ENCODE measurements around the gene EPHA5. TPM values are rescaled to one million over a fixed set of nuclear protein-coding genes. Genes with fewer than 3 reads are reported as not detected.

The EPHA5 gene
- total RNA-seq, 1 experiment from 2014 or later, result 1.9 TPM

GRCh38 chr4:65420036-65420435, 250.3 kb downstream of the EPHA5 start:
- Histone ChIP-seq H3K27ac (ENCODE audit: low read length) (no peak overlapping the region), H3K4me1 (ENCODE audit: control insufficient read depth, insufficient read depth, low read length) (no peaks in the 10 kb centered on the region; the same call in 1 of the 2 replicates), H3K4me3 (ENCODE audit: low read depth in 2 of 2, low read length in 2 of 2) (no peak overlapping the region), H3K36me3 (ENCODE audit: control insufficient read depth, insufficient read depth, low read length) (no peaks in the 10 kb centered on the region), H3K27me3 (ENCODE audit: control insufficient read depth, insufficient read depth, low read length) (no peaks in the 10 kb centered on the region), H3K9me3 (ENCODE audit: control insufficient read depth, insufficient read depth, low read depth, low read length) (no peaks in the 10 kb centered on the region)
- BruUV-seq (replicated peaks), result no TSS peak
- intact Hi-C loops (cut with micrococcal nuclease; ENCODE audit: unreplicated experiment), result no loop called here
- ATAC-seq (no peak), DNase-seq (ENCODE audit: low read depth, low spot score) (no peak)
- POLR2A ChIA-PET, result no interaction called here
- CTCF ChIA-PET, result no interaction called here
- TF ChIP-seq TCF7L2 (IDR thresholded peaks at IDR 0.05; ENCODE audit: low read depth, low read length) (no peak), CTCF (IDR thresholded peaks at IDR 0.05) (no peak), REST (IDR thresholded peaks at IDR 0.05; ENCODE audit: insufficient read depth in 1 of 2, low read depth in 2 of 2, low read length in 1 of 2) (no peak), POLR2AphosphoS5 (IDR thresholded peaks at IDR 0.05; ENCODE audit: low read depth, low read length) (no peak), SIN3A (IDR thresholded peaks at IDR 0.05; ENCODE audit: borderline replicate concordance, insufficient read depth, low read depth, low read length) (no peak)
- in situ Hi-C loops (cut with HindIII; ENCODE audit: low pct_unique_long_range_greater_than_20kb, low sequenced_read_pairs), result no loop called here

- no peaks in the 10 kb centered on the region for H3K27me3 ChIP-seq (ENCODE audit: control insufficient read depth, insufficient read depth, low read length)
- H3K4me3 ChIP-seq (ENCODE audit: low read depth in 2 of 2, low read length in 2 of 2), result 0 out of 4 replicates have a peak overlapping the region, but pooled peaks of 1 of the 2 experiments have one; percentile 8
- H3K27ac ChIP-seq (ENCODE audit: low read length), result no peak overlapping the region
- in situ Hi-C loops (cut with HindIII; ENCODE audit: low pct_unique_long_range_greater_than_20kb, low sequenced_read_pairs), result no loop called here
- intact Hi-C loops (cut with micrococcal nuclease; ENCODE audit: unreplicated experiment), result no loop called here
- TF ChIP-seq SIN3A (IDR thresholded peaks at IDR 0.05; ENCODE audit: borderline replicate concordance, insufficient read depth, low read depth, low read length) (no peak), POLR2AphosphoS5 (IDR thresholded peaks at IDR 0.05; ENCODE audit: low read depth, low read length) (peak; percentile 45; the same call in 1 of the 2 replicates), TCF7L2 (IDR thresholded peaks at IDR 0.05; ENCODE audit: low read depth, low read length) (peak; percentile 72)
- ATAC-seq (peak; percentile 89), DNase-seq (ENCODE audit: low read depth, low spot score) (no peak)
- no peaks in the 10 kb centered on the region for H3K36me3 ChIP-seq (ENCODE audit: control insufficient read depth, insufficient read depth, low read length)
- no peaks in the 10 kb centered on the region; the same call in 1 of the 2 replicates for H3K4me1 ChIP-seq (ENCODE audit: control insufficient read depth, insufficient read depth, low read length)
- no peaks in the 10 kb centered on the region for H3K9me3 ChIP-seq (ENCODE audit: control insufficient read depth, insufficient read depth, low read depth, low read length)
- BruUV-seq (replicated peaks), result no TSS peak
- POLR2A ChIA-PET, result no interaction called here
- CTCF ChIA-PET, result interaction anchor here (0.6 kb wide), 1 partner anchor 241 kb away, joined by 3 read pairs; no protein-coding TSS in a partner anchor
Observed at GRCh38 chr4:65416891-65417290, 253.4 kb downstream of the EPHA5 start.

GRCh38 chr4:65407483-65407882, 262.8 kb downstream of the EPHA5 start:
- ChIA-PET CTCF (no interaction called here), POLR2A (no interaction called here)
- no TSS peak for BruUV-seq (replicated peaks)
- in situ Hi-C loops (cut with HindIII; ENCODE audit: low pct_unique_long_range_greater_than_20kb, low sequenced_read_pairs), result no loop called here
- DNase-seq (ENCODE audit: low read depth, low spot score) (no peak), ATAC-seq (no peak)
- Histone ChIP-seq H3K27ac (ENCODE audit: low read length) (no peak overlapping the region), H3K9me3 (ENCODE audit: control insufficient read depth, insufficient read depth, low read depth, low read length) (no peaks in the 10 kb centered on the region), H3K4me3 (ENCODE audit: low read depth in 2 of 2, low read length in 2 of 2) (no peak overlapping the region), H3K4me1 (ENCODE audit: control insufficient read depth, insufficient read depth, low read length) (no peaks in the 10 kb centered on the region), H3K27me3 (ENCODE audit: control insufficient read depth, insufficient read depth, low read length) (no peaks in the 10 kb centered on the region), H3K36me3 (ENCODE audit: control insufficient read depth, insufficient read depth, low read length) (no peaks in the 10 kb centered on the region)
- no peak for TF ChIP-seq TCF7L2 (IDR thresholded peaks at IDR 0.05; ENCODE audit: low read depth, low read length)
- TF ChIP-seq SIN3A (IDR thresholded peaks at IDR 0.05; ENCODE audit: borderline replicate concordance, insufficient read depth, low read depth, low read length), result no peak
- TF ChIP-seq CTCF (IDR thresholded peaks at IDR 0.05), result no peak
- TF ChIP-seq POLR2AphosphoS5 (IDR thresholded peaks at IDR 0.05; ENCODE audit: low read depth, low read length), result no peak
- no peak for TF ChIP-seq REST (IDR thresholded peaks at IDR 0.05; ENCODE audit: insufficient read depth in 1 of 2, low read depth in 2 of 2, low read length in 1 of 2)
- intact Hi-C loops (cut with micrococcal nuclease; ENCODE audit: unreplicated experiment), result no loop called here
